CD14-positive monocyte (primary cell): Measurements from ENCODE around the gene GLYATL1. TPM values are rescaled to one million over a fixed set of nuclear protein-coding genes. Genes with fewer than 3 reads are reported as not detected.

ENCODE experiments used
- DNase-seq, 3 donors: peaks; one replicate each; pipeline ENCODE4 v3.0.0-alpha.2; 2011 to 2022
- H2AFZ ChIP-seq: 2 replicates; pipeline ENCODE4 v1.6.0; 2012; ENCODE audit warnings: mild to moderate bottlenecking, low read depth, low read length, inconsistent platforms; ENCODE audit not compliant: insufficient read depth, poor library complexity, severe bottlenecking
- H3K27ac ChIP-seq, 2 donors: 1 replicate in 1 of 2; 2 replicates in 1 of 2; pipeline ENCODE4 v1.5.1; 2012 to 2013; ENCODE audit warnings: low read length in 2 of 2, control low read depth in 1 of 2, inconsistent platforms in 1 of 2, low read depth in 1 of 2, mild to moderate bottlenecking in 1 of 2
- H3K27me3 ChIP-seq, 2 donors: one replicate each; pipeline versions ENCODE4 v1.6.0 to v1.6.1; 2011 to 2013; ENCODE audit warnings: low read length in 2 of 2; ENCODE audit not compliant: control insufficient read depth in 2 of 2, insufficient read depth in 2 of 2
- H3K36me3 ChIP-seq, 2 donors: replicated peaks in 1 of 2; 1 replicate in 1 of 2; 2 replicates in 1 of 2; pipeline versions ENCODE4 v1.5.1 to v1.6.1; 2012 to 2013; ENCODE audit warnings: low read length in 2 of 2, control low read depth in 1 of 2, inconsistent platforms in 1 of 2, mild to moderate bottlenecking in 1 of 2; ENCODE audit not compliant: insufficient read depth in 2 of 2, control insufficient read depth in 1 of 2
- H3K4me1 ChIP-seq, 2 donors: 1 replicate in 1 of 2; 2 replicates in 1 of 2; pipeline versions ENCODE4 v1.5.1 to v1.6.1; 2012 to 2013; ENCODE audit warnings: low read length in 2 of 2, control low read depth in 1 of 2, inconsistent platforms in 1 of 2, mild to moderate bottlenecking in 1 of 2, moderate library complexity in 1 of 2; ENCODE audit not compliant: insufficient read depth in 2 of 2, control insufficient read depth in 1 of 2
- H3K4me2 ChIP-seq: replicated peaks from 2 replicates; pipeline ENCODE3; 2012; ENCODE audit warnings: low read length, moderate library complexity, mild to moderate bottlenecking; ENCODE audit not compliant: poor library complexity, severe bottlenecking; ENCODE audit errors: extremely low read depth
- H3K4me3 ChIP-seq, 3 experiments: fragments of 200-600 bp in 1 of 3; sonication (generic) in 1 of 3; replicated peaks in 1 of 3; 1 replicate in 2 of 3; 2 replicates in 1 of 3; pipeline ENCODE4 v1.5.1; 2011 to 2013; ENCODE audit warnings: low read length in 3 of 3, mild to moderate bottlenecking in 3 of 3, control low read depth in 2 of 3, low read depth in 2 of 3, inconsistent platforms in 1 of 3, moderate library complexity in 1 of 3
- H3K79me2 ChIP-seq: 2 replicates; pipeline ENCODE4 v1.6.0; 2012; ENCODE audit warnings: mild to moderate bottlenecking, control low read depth, inconsistent platforms, low read length, moderate library complexity; ENCODE audit not compliant: insufficient read depth
- H3K9ac ChIP-seq: 2 replicates; pipeline ENCODE4 v1.6.0; 2017; ENCODE audit warnings: low read length, mild to moderate bottlenecking; ENCODE audit not compliant: insufficient read depth, poor library complexity, severe bottlenecking
- H3K9me3 ChIP-seq, 2 donors: replicated peaks in 1 of 2; 1 replicate in 1 of 2; 2 replicates in 1 of 2; pipeline versions ENCODE4 v1.5.1 to v1.6.1; 2012 to 2013; ENCODE audit warnings: low read length in 2 of 2, control low read depth in 1 of 2; ENCODE audit not compliant: control insufficient read depth in 1 of 2, insufficient read depth in 1 of 2
- H4K20me1 ChIP-seq: 2 replicates; pipeline ENCODE4 v1.6.0; 2012; ENCODE audit warnings: mild to moderate bottlenecking, low read length, control low read depth, moderate library complexity; ENCODE audit not compliant: insufficient read depth
- H3K27ac Mint-ChIP-seq, 7 donors: one replicate each; pipeline ENCODE4 v1.8.0; 2020; ENCODE audit warnings: mild to moderate bottlenecking in 7 of 7, mixed read lengths in 7 of 7, moderate library complexity in 6 of 7, inconsistent platforms in 2 of 7
- H3K27me3 Mint-ChIP-seq, 3 donors: one replicate each; pipeline ENCODE4 v1.8.0; 2021 to 2022; ENCODE audit warnings: low read depth in 3 of 3, mild to moderate bottlenecking in 3 of 3, mixed read lengths in 3 of 3, moderate library complexity in 3 of 3, inconsistent platforms in 1 of 3
- H3K36me3 Mint-ChIP-seq, 2 donors: one replicate each; pipeline ENCODE4 v1.8.0; 2020; ENCODE audit warnings: mixed read lengths in 2 of 2, inconsistent platforms in 1 of 2, mild to moderate bottlenecking in 1 of 2
- H3K4me1 Mint-ChIP-seq: one replicate; pipeline ENCODE4 v1.8.0; 2020; ENCODE audit warnings: mild to moderate bottlenecking, mixed read lengths
- H3K4me3 Mint-ChIP-seq, 2 donors: one replicate each; pipeline ENCODE4 v1.8.0; 2020; ENCODE audit warnings: mild to moderate bottlenecking in 2 of 2, mixed read lengths in 2 of 2, moderate library complexity in 1 of 2
- H3K9me3 Mint-ChIP-seq, 7 donors: one replicate each; pipeline ENCODE4 v1.8.0; 2020 to 2022; ENCODE audit warnings: mixed read lengths in 7 of 7, mild to moderate bottlenecking in 6 of 7, moderate library complexity in 6 of 7, inconsistent platforms in 2 of 7
- CTCF ChIP-seq: fragments of 200-600 bp; IDR thresholded peaks from one replicate; pipeline ENCODE4 v1.8.0; 2022; ENCODE audit warnings: antibody characterized with exemption, mild to moderate bottlenecking
- WGBS: methylation state at CpG from one replicate; pipeline ENCODE4 v1.1.5; 2013; ENCODE audit warnings: missing lambda C conversion rate; ENCODE audit not compliant: insufficient coverage; 5-methylcytosine and 5-hydroxymethylcytosine counted together
- intact Hi-C, 2 donors: fragments of 100-400 bp; cut with micrococcal nuclease; formaldehyde crosslinking; loops; one replicate each; pipeline versions ENCODE4 v1.15.0 to v1.15.1; 2023
- polyA plus RNA-seq, 3 donors: library from polyadenylated mRNA; depleted of rRNA in 1 of 3; unstranded in 2 of 3; stranded (reverse) in 1 of 3; fragments of 300-500 nt in 2 of 3; fragments of >200 nt in 1 of 3; fragmentation: Illumina TruSeq in 2 of 3; gene quantifications; 1 replicate in 2 of 3; 2 replicates in 1 of 3; pipeline ENCODE4 v1.2.3, GENCODE V29; 2012 to 2021

GLYATL1 gene
- polyA plus RNA-seq, 3 donors: not detected

DNA sequence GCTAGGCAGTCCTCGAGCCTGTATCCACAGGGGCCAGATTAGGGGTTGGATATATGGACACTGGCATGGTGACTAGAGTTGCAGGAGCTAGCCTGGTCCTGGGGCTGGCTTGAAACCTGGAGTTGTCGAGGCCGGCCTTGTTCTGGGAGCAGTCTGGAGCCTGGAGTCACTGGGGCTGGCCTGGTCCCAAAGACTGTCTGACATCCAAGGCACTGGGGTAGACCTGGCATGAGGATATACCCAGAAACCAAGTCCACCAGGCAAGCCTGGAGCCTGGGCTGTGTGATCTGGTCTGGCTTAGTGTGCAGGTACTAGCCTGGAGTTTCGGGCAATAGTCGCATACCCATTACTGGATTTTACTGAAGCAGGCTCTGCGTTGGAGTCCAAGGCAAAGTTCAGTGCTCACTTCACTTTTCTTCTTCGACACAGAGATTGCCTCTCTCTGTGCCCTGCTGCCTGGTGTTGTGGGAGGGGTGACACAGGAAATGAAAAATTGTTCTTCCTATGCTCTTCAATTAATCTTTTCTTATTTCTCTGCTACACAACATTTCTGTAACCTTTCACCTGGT is 4.3 kb upstream of the GLYATL1 start:
- Histone ChIP-seq H3K27me3 (no peaks in the 10 kb centered on the region), H2AFZ (no peak overlapping the region), H4K20me1 (no peaks in the 10 kb centered on the region), H3K27ac (no peak overlapping the region), H3K4me2 (no peak overlapping the region), H3K4me3 (no peak overlapping the region), H3K36me3 (no peaks in the 10 kb centered on the region), H3K4me1 (no peaks in the 10 kb centered on the region), H3K9ac (no peak overlapping the region), H3K79me2 (no peaks in the 10 kb centered on the region), H3K9me3 (no peaks in the 10 kb centered on the region)
- Mint-ChIP-seq H3K4me3 (no peak overlapping the region), H3K27me3 (peaks cover 0 to 3% (median 2%) of the 10 kb centered on the region in 3 donors), H3K9me3 (no peaks in the 10 kb centered on the region), H3K4me1 (no peaks in the 10 kb centered on the region), H3K27ac (no peak overlapping the region), H3K36me3 (no peaks in the 10 kb centered on the region)
- DNase-seq: no peak
- no peak for TF ChIP-seq CTCF
- intact Hi-C loops: no loop called here
- WGBS: 98% methylated on average over 5 of the region's 7 CpGs

DNA sequence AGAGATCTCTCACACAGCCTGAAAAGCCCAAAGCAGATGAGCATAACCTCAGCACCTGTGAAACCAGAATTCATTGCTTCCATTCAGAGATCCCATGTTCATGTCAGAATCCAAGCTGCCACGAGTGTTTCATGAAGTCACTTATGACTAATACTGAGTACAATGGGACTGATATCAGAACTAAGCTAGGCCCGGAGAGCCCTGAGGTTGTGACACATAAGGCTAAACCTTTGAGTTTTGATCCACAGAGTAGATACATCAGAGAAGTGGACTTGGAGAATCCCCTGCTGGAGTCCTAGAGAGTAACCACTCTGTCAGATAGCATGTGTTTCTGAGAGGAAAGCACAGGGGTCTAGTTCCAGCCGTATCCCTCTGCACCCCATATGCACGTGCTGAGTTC is 890 bp upstream of the GLYATL1 start:
- Mint-ChIP-seq H3K36me3 (no peaks in the 10 kb centered on the region), H3K4me3 (no peak overlapping the region), H3K4me1 (no peaks in the 10 kb centered on the region), H3K9me3 (peaks cover 0 to 3% (median 0%) of the 10 kb centered on the region in 7 donors), H3K27ac (no peak overlapping the region), H3K27me3 (peaks cover 0 to 3% (median 2%) of the 10 kb centered on the region in 3 donors)
- H3K4me3 ChIP-seq: no peak overlapping the region
- H3K4me2 ChIP-seq: no peak overlapping the region
- H3K9ac ChIP-seq: no peak overlapping the region
- no peak overlapping the region for H3K27ac ChIP-seq
- TF ChIP-seq CTCF: no peak
- no peak for DNase-seq
- intact Hi-C loops: no loop called here
- H2AFZ ChIP-seq: no peak overlapping the region
- 50% methylated on average over 2 of the region's 4 CpGs for WGBS
- H3K36me3 ChIP-seq: no peaks in the 10 kb centered on the region
- no peaks in the 10 kb centered on the region for H3K4me1 ChIP-seq
- H3K79me2 ChIP-seq: no peaks in the 10 kb centered on the region
- H4K20me1 ChIP-seq: no peaks in the 10 kb centered on the region
- no peaks in the 10 kb centered on the region for H3K9me3 ChIP-seq
- no peaks in the 10 kb centered on the region for H3K27me3 ChIP-seq
